Muscle of arm (tissue), 12 donors: ENCODE measurements around the gene NKIRAS1. TPM values are rescaled to one million over a fixed set of nuclear protein-coding genes. Genes with fewer than 3 reads are reported as not detected.
"Not testable (repeated sequence)": the region's sequence is repeated elsewhere in the genome, so short reads cannot be mapped to it uniquely, and the experiment has no call there.

Experiments used
- DNase-seq: peaks from one replicate; pipeline ENCODE4 v3.0.0-alpha.2; 2013
- polyA plus RNA-seq, 12 donors: library from polyadenylated mRNA; unstranded; fragments of 120-200 nt; gene quantifications; one replicate each; pipeline ENCODE4 v1.2.1, GENCODE V29; 2013; ENCODE audit not compliant: insufficient read length in 12 of 12

Gene NKIRAS1
- polyA plus RNA-seq, 12 donors, result 8.5 to 26.3 (median 15.2) TPM; not detected in 1

- DNase-seq, result no peak
Measured at GRCh38 chr3:23944007-23944783, 27.4 kb upstream of the NKIRAS1 start.

GRCh38 chr3:23942546-23942945 is 25.8 kb upstream of the NKIRAS1 start:
- no peak for DNase-seq

- no peak for DNase-seq
Measured at GRCh38 chr3:23941440-23941839, 24.6 kb upstream of the NKIRAS1 start.

- no peak for DNase-seq
Measured at GRCh38 chr3:23940775-23941174, 24.0 kb upstream of the NKIRAS1 start.

GRCh38 chr3:23938688-23939087 is 21.9 kb upstream of the NKIRAS1 start:
- no peak for DNase-seq

- no peak for DNase-seq
Measured at GRCh38 chr3:23937296-23937695, 20.5 kb upstream of the NKIRAS1 start.

GRCh38 chr3:23934253-23934652 is 17.5 kb upstream of the NKIRAS1 start:
- no peak for DNase-seq

GRCh38 chr3:23932571-23932970 is 15.8 kb upstream of the NKIRAS1 start:
- no peak for DNase-seq

- DNase-seq, result no peak
Measured at GRCh38 chr3:23931597-23931996, 14.8 kb upstream of the NKIRAS1 start.

- DNase-seq, result no peak
Measured at GRCh38 chr3:23928524-23928923, 11.7 kb upstream of the NKIRAS1 start.

- DNase-seq, result no peak
Measured at GRCh38 chr3:23926736-23927135, 9.9 kb upstream of the NKIRAS1 start.

- DNase-seq, result no peak
Measured at GRCh38 chr3:23926246-23926645, 9.5 kb upstream of the NKIRAS1 start.

- DNase-seq, result no peak
Measured at GRCh38 chr3:23923786-23924185, 7.0 kb upstream of the NKIRAS1 start.

- DNase-seq, result no peak
Measured at GRCh38 chr3:23921052-23921511, 4.3 kb upstream of the NKIRAS1 start.

- DNase-seq, result no peak
Measured at GRCh38 chr3:23920151-23920655, 3.4 kb upstream of the NKIRAS1 start.

GRCh38 chr3:23919628-23920027 is 2.8 kb upstream of the NKIRAS1 start:
- DNase-seq, result no peak

- not testable (repeated sequence) for DNase-seq
Measured at GRCh38 chr3:23918331-23918730, 1.5 kb upstream of the NKIRAS1 start.

GRCh38 chr3:23917679-23918303 is 1.0 kb upstream of the NKIRAS1 start:
- DNase-seq, result peak; percentile 80

- DNase-seq, result no peak
Measured at GRCh38 chr3:23916152-23916885, 471 bp downstream of the NKIRAS1 start.

GRCh38 chr3:23915537-23916108 is 1.2 kb downstream of the NKIRAS1 start:
- no peak for DNase-seq

GRCh38 chr3:23913873-23914743 is 2.7 kb downstream of the NKIRAS1 start:
- DNase-seq, result no peak
